Mesenchymal stem cell (in vitro differentiated cells and primary cell): ENCODE measurements around the gene MIEF2.

Source experiments
- DNase-seq: peaks from one replicate; pipeline ENCODE4 v3.0.0-alpha.2; 2013
- H2AFZ ChIP-seq: one replicate; pipeline ENCODE4 v1.6.1; 2013; ENCODE audit warnings: low read depth, mild to moderate bottlenecking, control low read depth, inconsistent platforms, low read length, moderate library complexity
- H2AK5ac ChIP-seq: 2 replicates; pipeline ENCODE4 v1.6.1; 2013; ENCODE audit warnings: low read length, moderate library complexity, mild to moderate bottlenecking, inconsistent platforms; ENCODE audit not compliant: severe bottlenecking
- H2BK120ac ChIP-seq: one replicate; pipeline ENCODE4 v1.6.1; 2013; ENCODE audit warnings: low read depth, mild to moderate bottlenecking, inconsistent platforms, low read length, moderate library complexity
- H2BK12ac ChIP-seq, 2 experiments: one replicate each; pipeline ENCODE4 v1.6.1; 2013; ENCODE audit warnings: inconsistent platforms in 2 of 2, low read length in 2 of 2, mild to moderate bottlenecking in 2 of 2, moderate library complexity in 2 of 2, control low read depth in 1 of 2
- H2BK15ac ChIP-seq: one replicate; pipeline ENCODE4 v1.6.1; 2013; ENCODE audit warnings: mild to moderate bottlenecking, low read depth, inconsistent platforms; ENCODE audit not compliant: poor library complexity, severe bottlenecking
- H2BK5ac ChIP-seq: 2 replicates; pipeline ENCODE4 v1.6.1; 2013; ENCODE audit warnings: low read depth, mild to moderate bottlenecking, low read length, control low read depth, inconsistent platforms; ENCODE audit not compliant: poor library complexity, severe bottlenecking
- H3K14ac ChIP-seq, 2 experiments: one replicate each; pipeline ENCODE4 v1.6.1; 2013; ENCODE audit warnings: inconsistent platforms in 2 of 2, low read length in 2 of 2, control low read depth in 1 of 2, mild to moderate bottlenecking in 1 of 2, moderate library complexity in 1 of 2
- H3K18ac ChIP-seq, 2 experiments: one replicate each; pipeline ENCODE4 v1.6.1; 2013; ENCODE audit warnings: inconsistent platforms in 2 of 2, low read length in 2 of 2, control low read depth in 1 of 2, low read depth in 1 of 2, mild to moderate bottlenecking in 1 of 2
- H3K23ac ChIP-seq, 2 experiments: one replicate each; pipeline ENCODE4 v1.6.1; 2013; ENCODE audit warnings: inconsistent platforms in 2 of 2, low read length in 2 of 2, mild to moderate bottlenecking in 2 of 2, moderate library complexity in 2 of 2, control low read depth in 1 of 2
- H3K27ac ChIP-seq: 2 replicates; pipeline ENCODE4 v1.5.1; 2013; ENCODE audit warnings: mild to moderate bottlenecking, moderate library complexity, low read length, control low read depth, inconsistent platforms; ENCODE audit not compliant: poor library complexity, severe bottlenecking
- H3K27me3 ChIP-seq, 2 experiments: 2 replicates each; pipeline versions ENCODE4 v1.6.1 to v1.7.0; 2013; ENCODE audit warnings: low read length in 2 of 2, mild to moderate bottlenecking in 2 of 2, moderate library complexity in 2 of 2, control low read depth in 1 of 2, inconsistent platforms in 1 of 2; ENCODE audit not compliant: control insufficient read depth in 1 of 2, insufficient read depth in 1 of 2
- H3K36me3 ChIP-seq, 2 experiments: 2 replicates each; pipeline versions ENCODE4 v1.6.1 to v1.7.0; 2013; ENCODE audit warnings: low read length in 2 of 2, control low read depth in 1 of 2, inconsistent platforms in 1 of 2, low read depth in 1 of 2, mild to moderate bottlenecking in 1 of 2; ENCODE audit not compliant: insufficient read depth in 2 of 2, control insufficient read depth in 1 of 2
- H3K4ac ChIP-seq, 2 experiments: one replicate each; pipeline ENCODE4 v1.6.1; 2013; ENCODE audit warnings: inconsistent platforms in 2 of 2, low read length in 2 of 2, mild to moderate bottlenecking in 2 of 2, moderate library complexity in 2 of 2, control low read depth in 1 of 2, low read depth in 1 of 2
- H3K4me1 ChIP-seq: 2 replicates; pipeline ENCODE4 v1.6.1; 2013; ENCODE audit warnings: low read depth, low read length, control low read depth; ENCODE audit not compliant: control insufficient read depth, insufficient read depth
- H3K4me2 ChIP-seq: 2 replicates; pipeline ENCODE4 v1.6.1; 2013; ENCODE audit warnings: low read length, mild to moderate bottlenecking, inconsistent platforms; ENCODE audit not compliant: poor library complexity, severe bottlenecking
- H3K4me3 ChIP-seq, 2 experiments: 2 replicates each; pipeline versions ENCODE4 v1.5.1 to v1.7.0; 2013; ENCODE audit warnings: low read length in 2 of 2, mild to moderate bottlenecking in 2 of 2, control low read depth in 1 of 2, low read depth in 1 of 2; ENCODE audit not compliant: insufficient read depth in 1 of 2
- H3K79me1 ChIP-seq: replicated peaks from 2 replicates; pipeline ENCODE4 v1.6.1; 2013; ENCODE audit warnings: mild to moderate bottlenecking, control low read depth, low read length, inconsistent platforms; ENCODE audit not compliant: poor library complexity, severe bottlenecking
- H3K9ac ChIP-seq: 2 replicates; pipeline ENCODE4 v1.7.0; 2013; ENCODE audit warnings: mild to moderate bottlenecking, low read length, moderate library complexity
- H3K9me3 ChIP-seq: 2 replicates; pipeline ENCODE4 v1.7.0; 2013; ENCODE audit warnings: mild to moderate bottlenecking, low read length; ENCODE audit not compliant: control insufficient read depth
- H4K8ac ChIP-seq: one replicate; pipeline ENCODE4 v1.6.1; 2013; ENCODE audit warnings: inconsistent platforms, mild to moderate bottlenecking, low read length, moderate library complexity
- H4K91ac ChIP-seq: one replicate; pipeline ENCODE4 v1.6.1; 2013; ENCODE audit warnings: mild to moderate bottlenecking, low read length, inconsistent platforms
- WGBS: methylation state at CpG from one replicate; pipeline ENCODE4 v1.1.7; 2013; ENCODE audit warnings: mixed read lengths; 5-methylcytosine and 5-hydroxymethylcytosine counted together

Gene MIEF2

GRCh38 chr17:18251204-18251603 is 9.3 kb upstream of the MIEF2 start:
- Histone ChIP-seq H4K8ac (no peak overlapping the region), H3K4me1 (peaks cover 11% of the 10 kb centered on the region), H3K27ac (no peak overlapping the region), H3K27me3 (no peaks in the 10 kb centered on the region), H3K79me1 (peaks cover 59% of the 10 kb centered on the region), H2AK5ac (no peak overlapping the region), H2BK12ac (no peak overlapping the region), H3K9ac (no peak overlapping the region), H3K23ac (no peak overlapping the region), H3K36me3 (peaks cover 94 to 95% of the 10 kb centered on the region in 2 experiments), H3K4ac (no peak overlapping the region), H2BK15ac (no peak overlapping the region), H4K91ac (no peak overlapping the region), H3K4me2 (no peak overlapping the region), H2BK5ac (no peak overlapping the region), H3K4me3 (no peak overlapping the region), H3K14ac (no peak overlapping the region), H3K18ac (no peak overlapping the region), H2BK120ac (no peak overlapping the region), H2AFZ (no peak overlapping the region), H3K9me3 (no peaks in the 10 kb centered on the region)
- no peak for DNase-seq
- WGBS: 96% methylated on average over 15 of the region's 15 CpGs

- DNase-seq: no peak
- Histone ChIP-seq H3K79me1 (peaks cover 55% of the 10 kb centered on the region), H3K18ac (no peak overlapping the region), H3K27ac (no peak overlapping the region), H3K9ac (no peak overlapping the region), H2AK5ac (no peak overlapping the region), H3K4me3 (no peak overlapping the region), H3K4me1 (peaks cover 18% of the 10 kb centered on the region), H2BK15ac (no peak overlapping the region), H2AFZ (no peak overlapping the region), H3K14ac (no peak overlapping the region), H4K8ac (no peak overlapping the region), H3K27me3 (no peaks in the 10 kb centered on the region), H3K9me3 (no peaks in the 10 kb centered on the region), H3K36me3 (peaks cover 93% of the 10 kb centered on the region in 2 experiments), H2BK5ac (no peak overlapping the region), H3K4me2 (no peak overlapping the region), H3K23ac (no peak overlapping the region), H3K4ac (no peak overlapping the region), H2BK120ac (no peak overlapping the region), H4K91ac (no peak overlapping the region), H2BK12ac (no peak overlapping the region)
- WGBS: 96% methylated on average over 3 of the region's 5 CpGs
These were observed 8.3 kb upstream of the MIEF2 start for GRCh38 chr17:18252160-18252559.

GRCh38 chr17:18253187-18253884 is 7.1 kb upstream of the MIEF2 start:
- H2BK15ac ChIP-seq: no peak overlapping the region
- H4K91ac ChIP-seq: peak overlapping the region; percentile 2
- H3K18ac ChIP-seq: no peak overlapping the region
- WGBS: 94% methylated on average over 16 of the region's 16 CpGs
- peaks cover 49% of the 10 kb centered on the region for H3K79me1 ChIP-seq
- H4K8ac ChIP-seq: no peak overlapping the region
- H3K36me3 ChIP-seq: peaks cover 81 to 83% of the 10 kb centered on the region in 2 experiments
- no peak overlapping the region for H3K4me3 ChIP-seq
- H3K27me3 ChIP-seq: no peaks in the 10 kb centered on the region
- no peak overlapping the region for H3K14ac ChIP-seq
- H2BK12ac ChIP-seq: no peak overlapping the region
- no peak overlapping the region for H2AFZ ChIP-seq
- H3K4me1 ChIP-seq: peaks cover 21% of the 10 kb centered on the region
- no peaks in the 10 kb centered on the region for H3K9me3 ChIP-seq
- H3K23ac ChIP-seq: no peak overlapping the region
- no peak overlapping the region for H2BK120ac ChIP-seq
- DNase-seq: no peak
- no peak overlapping the region for H2AK5ac ChIP-seq
- H3K27ac ChIP-seq: no peak overlapping the region
- no peak overlapping the region for H3K4me2 ChIP-seq
- no peak overlapping the region for H2BK5ac ChIP-seq
- no peak overlapping the region for H3K9ac ChIP-seq
- H3K4ac ChIP-seq: no peak overlapping the region

- Histone ChIP-seq H3K4me1 (peaks cover 24% of the 10 kb centered on the region), H2BK120ac (no peak overlapping the region), H2BK15ac (no peak overlapping the region), H4K91ac (no peak overlapping the region), H3K79me1 (peaks cover 49% of the 10 kb centered on the region), H3K36me3 (peaks cover 72 to 75% of the 10 kb centered on the region in 2 experiments), H3K4ac (no peak overlapping the region), H4K8ac (no peak overlapping the region), H3K4me2 (no peak overlapping the region), H3K4me3 (no peak overlapping the region), H2AK5ac (no peak overlapping the region), H3K9me3 (no peaks in the 10 kb centered on the region), H2BK12ac (no peak overlapping the region), H3K18ac (no peak overlapping the region), H3K14ac (no peak overlapping the region), H2BK5ac (no peak overlapping the region), H3K27me3 (no peaks in the 10 kb centered on the region), H3K27ac (no peak overlapping the region), H3K23ac (no peak overlapping the region), H3K9ac (no peak overlapping the region), H2AFZ (no peak overlapping the region)
- no peak for DNase-seq
- WGBS: 96% methylated on average over 21 of the region's 27 CpGs
These were observed 6.3 kb upstream of the MIEF2 start for GRCh38 chr17:18253947-18254821.
